Karpas-422 (cell line): ENCODE measurements around the gene DPY19L1. TPM values are rescaled to one million over a fixed set of nuclear protein-coding genes. Genes with fewer than 3 reads are reported as not detected.
A peak's percentile ranks its signal among the peaks of the same experiment; 100 is the strongest.
"Not testable (repeated sequence)": the region's sequence is repeated elsewhere in the genome, so short reads cannot be mapped to it uniquely, and the experiment has no call there.

ENCODE experiments used
- DNase-seq: peaks from one replicate; pipeline ENCODE4 v3.0.0-alpha.2; 2015
- H2AFZ ChIP-seq: fragments of 200-600 bp; sonication (generic); 2 replicates; pipeline ENCODE4 v1.6.1; 2014; ENCODE audit warnings: antibody characterized with exemption, low read length, mixed read lengths
- H3K27ac ChIP-seq: fragments of 200-600 bp; sonication (generic); 2 replicates; pipeline ENCODE4 v1.5.1; 2014; ENCODE audit warnings: mild to moderate bottlenecking, low read length, moderate library complexity
- H3K27me3 ChIP-seq: fragments of 200-600 bp; sonication (generic); 2 replicates; pipeline ENCODE4 v1.6.1; 2014; ENCODE audit warnings: low read length, mixed read lengths
- H3K36me3 ChIP-seq: fragments of 200-600 bp; sonication (generic); 2 replicates; pipeline ENCODE4 v1.6.1; 2014; ENCODE audit warnings: low read length, mixed read lengths; ENCODE audit not compliant: insufficient read depth
- H3K4me1 ChIP-seq: fragments of 200-600 bp; sonication (generic); 2 replicates; pipeline ENCODE4 v1.6.1; 2014; ENCODE audit warnings: mild to moderate bottlenecking, low read length, mixed read lengths
- H3K4me2 ChIP-seq: fragments of 200-600 bp; sonication (generic); 2 replicates; pipeline ENCODE4 v1.6.1; 2014; ENCODE audit warnings: low read length, low read depth, mild to moderate bottlenecking; ENCODE audit not compliant: poor library complexity, severe bottlenecking
- H3K4me3 ChIP-seq: fragments of 200-600 bp; sonication (generic); 2 replicates; pipeline ENCODE4 v1.5.1; 2014; ENCODE audit warnings: mild to moderate bottlenecking, antibody characterized with exemption, low read length, mixed read lengths
- H3K79me2 ChIP-seq: fragments of 200-600 bp; sonication (generic); 2 replicates; pipeline ENCODE4 v1.6.1; 2014; ENCODE audit warnings: mild to moderate bottlenecking, low read length, mixed read lengths
- H3K9ac ChIP-seq: fragments of 200-600 bp; sonication (generic); 2 replicates; pipeline ENCODE4 v1.6.0; 2014; ENCODE audit warnings: low read length
- H3K9me2 ChIP-seq: fragments of 200-600 bp; sonication (generic), shearing (Covaris generic); replicated peaks from 2 replicates; pipeline ENCODE4 v1.6.0; 2014; ENCODE audit warnings: mild to moderate bottlenecking, low read length, moderate library complexity; ENCODE audit not compliant: insufficient read depth
- H3K9me3 ChIP-seq: fragments of 300-700, 200-600 bp; sonication (generic); 2 replicates; pipeline ENCODE4 v1.6.1; 2014; ENCODE audit warnings: low read length, mixed read lengths
- H4K20me1 ChIP-seq: fragments of 200-600 bp; sonication (generic); 2 replicates; pipeline ENCODE4 v1.6.1; 2014; ENCODE audit warnings: mild to moderate bottlenecking, antibody characterized with exemption, low read length, low read depth; ENCODE audit not compliant: insufficient read depth
- total RNA-seq: library from RNA; depleted of rRNA; stranded (reverse); fragments of >200 nt; shearing (Covaris generic); gene quantifications from 2 replicates; pipeline ENCODE4 v1.2.3, GENCODE V29; 2014; ENCODE audit warnings: low replicate concordance

DPY19L1 gene
- total RNA-seq, 1 experiment from 2014 or later, result 10.3 TPM

DNA sequence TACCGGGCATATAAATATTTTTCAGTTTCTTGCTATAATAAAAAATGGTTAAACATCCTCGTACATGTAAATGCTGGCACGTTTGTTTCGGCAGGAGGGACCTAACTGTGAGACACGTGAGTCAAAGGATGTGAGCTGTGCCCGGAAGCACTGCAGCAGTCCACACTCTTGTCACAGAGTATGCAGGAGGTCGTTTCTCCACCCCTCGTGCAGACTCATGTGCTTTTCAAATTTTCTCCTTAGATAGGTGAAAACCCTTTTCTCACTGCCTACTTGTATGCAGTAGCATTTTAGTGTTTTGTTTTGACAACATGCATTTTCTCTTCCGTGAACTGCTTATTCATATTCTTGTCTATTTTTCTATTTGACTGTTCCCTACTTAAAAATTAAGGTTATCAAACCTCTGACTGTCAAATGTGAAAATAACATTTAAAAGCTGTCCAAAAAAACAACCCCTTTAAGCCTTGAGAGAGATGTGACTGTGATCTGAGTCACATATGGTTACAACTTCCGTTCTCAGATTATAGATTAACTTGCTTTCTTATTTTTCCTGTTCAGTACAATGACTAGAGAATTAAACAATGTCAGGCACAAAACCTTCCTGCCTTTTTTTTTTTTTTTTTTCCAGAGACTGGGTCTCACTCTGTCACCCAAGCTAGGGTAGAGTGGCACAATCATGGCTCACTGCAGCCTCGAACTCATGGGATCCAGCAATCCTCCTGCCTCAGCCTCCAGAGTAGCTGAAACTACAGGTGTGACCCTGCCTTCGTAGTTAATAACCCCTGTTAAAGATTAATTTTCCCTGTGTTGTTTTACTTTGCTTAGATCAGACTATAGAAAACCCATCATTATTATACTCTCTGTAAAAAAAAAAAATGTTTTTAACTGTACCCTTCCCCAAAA is 45.1 kb downstream of the DPY19L1 start:
- Histone ChIP-seq H3K27me3 (no peaks in the 10 kb centered on the region), H3K4me2 (peak overlapping the region; percentile 9), H4K20me1 (no peaks in the 10 kb centered on the region), H3K36me3 (no peaks in the 10 kb centered on the region), H3K4me1 (no peaks in the 10 kb centered on the region; the same call in 1 of the 2 replicates), H2AFZ (no peak overlapping the region), H3K27ac (no peak overlapping the region), H3K9ac (no peak overlapping the region), H3K9me3 (no peaks in the 10 kb centered on the region), H3K79me2 (no peaks in the 10 kb centered on the region), H3K9me2 (no peaks in the 10 kb centered on the region), H3K4me3 (no peak overlapping the region)
- peak; percentile 46 for DNase-seq

DNA sequence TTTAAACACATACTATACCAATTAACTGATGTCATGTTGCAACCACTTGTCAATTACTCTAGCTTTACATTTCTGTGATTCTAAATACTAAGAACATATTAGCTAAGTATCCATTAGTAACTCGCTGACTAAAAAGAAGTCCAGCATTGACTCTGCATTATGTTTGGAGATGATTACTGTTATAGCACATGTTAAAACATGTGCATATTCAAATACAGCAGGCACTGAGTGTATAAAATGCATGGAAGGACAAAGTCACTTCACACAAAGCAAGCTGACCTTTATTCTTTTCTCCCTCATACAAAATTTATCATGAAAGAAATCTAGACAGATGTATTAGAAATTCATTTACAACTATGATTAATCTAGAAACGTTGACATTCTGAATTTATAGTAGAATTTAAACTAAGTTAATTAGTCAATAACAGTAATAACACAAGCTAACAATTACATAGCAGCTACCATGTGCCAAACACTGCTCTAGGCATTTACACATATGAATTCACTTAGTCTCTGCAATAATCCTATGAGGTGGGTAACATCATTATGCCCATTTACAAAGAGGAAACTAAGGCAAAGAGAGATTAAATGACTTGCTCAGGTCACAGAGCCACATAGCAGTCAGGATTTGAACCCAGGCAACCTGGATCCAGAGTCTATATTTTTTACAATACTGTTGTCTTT is 48.7 kb downstream of the DPY19L1 start:
- not testable (repeated sequence) for H2AFZ ChIP-seq, H3K4me1 ChIP-seq, H3K36me3 ChIP-seq, H3K4me2 ChIP-seq, H3K27me3 ChIP-seq, H3K27ac ChIP-seq, H3K9me3 ChIP-seq, H3K4me3 ChIP-seq, H3K9ac ChIP-seq, H4K20me1 ChIP-seq, H3K79me2 ChIP-seq, DNase-seq, H3K9me2 ChIP-seq

DNA sequence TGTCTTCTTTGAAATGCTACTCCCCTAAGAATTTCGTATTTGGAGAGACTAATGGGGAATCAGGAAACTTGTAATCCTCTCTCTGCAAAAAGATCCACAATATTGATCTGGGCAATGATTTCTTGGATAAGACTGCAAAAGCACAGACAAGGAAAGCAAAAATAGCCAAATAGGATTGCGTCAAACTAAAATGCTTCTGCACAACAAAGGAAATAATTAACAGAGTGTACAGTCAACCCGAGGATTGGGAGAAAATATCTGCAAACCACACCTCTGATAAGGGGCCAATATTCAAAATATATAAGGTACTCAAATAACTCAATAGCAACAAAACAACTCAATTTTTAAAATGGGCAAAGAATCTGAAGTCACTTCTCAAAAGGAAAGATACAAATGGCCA is 52.1 kb downstream of the DPY19L1 start:
- not testable (repeated sequence) for H3K4me1 ChIP-seq, H3K4me3 ChIP-seq, H3K4me2 ChIP-seq, H3K9me3 ChIP-seq, H3K79me2 ChIP-seq, DNase-seq, H3K9me2 ChIP-seq, H2AFZ ChIP-seq, H3K9ac ChIP-seq, H4K20me1 ChIP-seq, H3K36me3 ChIP-seq, H3K27me3 ChIP-seq, H3K27ac ChIP-seq

DNA sequence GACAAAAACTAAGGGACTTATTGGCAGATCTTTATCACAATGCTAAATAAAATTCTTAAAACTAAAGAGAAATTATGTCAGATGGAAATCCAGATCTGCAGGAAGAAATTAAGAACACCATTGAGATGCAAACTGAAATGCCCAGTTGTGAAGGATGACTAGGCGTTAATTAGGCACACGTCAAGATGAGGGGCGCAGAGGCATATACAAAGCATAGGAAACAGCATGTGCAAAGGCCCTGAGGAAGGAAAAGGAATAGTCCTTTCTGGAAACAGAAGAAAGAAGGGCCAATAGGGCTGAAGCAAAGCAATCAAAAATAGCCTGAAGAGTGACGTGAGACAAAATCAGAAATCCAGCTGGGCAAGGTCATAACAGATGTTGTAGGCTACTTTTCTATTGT is 53.1 kb downstream of the DPY19L1 start:
- H3K9me2 ChIP-seq, H4K20me1 ChIP-seq, H3K4me3 ChIP-seq, H3K4me2 ChIP-seq, H3K27ac ChIP-seq, H3K27me3 ChIP-seq, DNase-seq, H3K9ac ChIP-seq, H3K4me1 ChIP-seq, H2AFZ ChIP-seq, H3K9me3 ChIP-seq, H3K36me3 ChIP-seq, H3K79me2 ChIP-seq: not testable (repeated sequence)

DNA sequence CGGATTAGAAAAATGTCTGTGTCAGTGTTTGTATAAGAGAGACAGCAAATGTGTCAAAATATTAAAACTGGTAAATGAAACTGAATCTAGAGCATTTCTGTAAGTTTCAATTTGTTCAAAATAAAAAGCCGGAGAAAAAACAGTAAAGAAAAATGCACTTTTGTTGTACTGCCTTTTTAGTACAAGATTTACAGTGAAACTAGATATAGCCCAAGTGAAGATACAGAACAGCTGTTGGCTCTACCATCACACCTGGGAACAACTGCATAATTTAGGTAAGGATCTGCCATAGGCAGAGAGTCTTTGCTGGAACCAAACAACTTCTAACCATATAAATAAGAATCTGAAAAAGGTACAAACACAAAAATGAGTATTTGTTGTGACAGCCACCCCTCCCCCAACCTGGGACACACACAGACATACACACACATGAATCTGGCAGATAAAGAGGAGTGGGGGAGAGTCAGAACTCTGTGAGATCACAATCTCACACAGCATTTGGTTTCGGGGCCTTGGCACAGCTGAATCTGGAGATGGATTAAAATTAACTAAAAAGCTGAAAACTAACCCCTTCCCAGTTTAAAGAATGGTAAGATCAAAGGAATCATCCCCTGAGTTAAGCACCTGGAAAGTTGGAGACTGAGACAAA is 54.8 kb downstream of the DPY19L1 start:
- Histone ChIP-seq H3K79me2 (no peaks in the 10 kb centered on the region), H4K20me1 (no peaks in the 10 kb centered on the region), H3K9me3 (no peaks in the 10 kb centered on the region), H3K27me3 (no peaks in the 10 kb centered on the region), H3K4me1 (no peaks in the 10 kb centered on the region), H3K36me3 (no peaks in the 10 kb centered on the region), H3K4me2 (no peak overlapping the region), H3K27ac (no peak overlapping the region), H3K9ac (no peak overlapping the region), H3K9me2 (no peaks in the 10 kb centered on the region; the same call in 1 of the 2 replicates), H2AFZ (no peak overlapping the region), H3K4me3 (no peak overlapping the region)
- no peak for DNase-seq

DNA sequence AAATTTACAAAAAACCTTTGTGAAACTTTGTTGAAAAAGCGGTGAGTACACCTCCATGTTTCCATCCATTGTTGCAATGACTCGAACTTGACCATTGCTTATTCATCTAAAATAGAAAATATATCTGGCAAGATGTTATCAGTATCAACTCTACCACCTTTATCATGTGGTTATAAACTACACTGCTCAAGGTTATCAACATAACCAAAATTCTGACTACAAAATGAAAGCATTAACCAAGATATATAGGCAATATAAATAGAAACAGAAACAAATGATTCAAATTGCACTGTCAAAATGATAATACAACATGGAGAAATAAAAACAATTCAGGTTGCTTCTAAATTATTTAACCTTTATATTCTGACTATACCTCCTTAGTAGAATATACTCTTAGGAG is 58.2 kb downstream of the DPY19L1 start:
- H2AFZ ChIP-seq, H3K79me2 ChIP-seq, H3K4me1 ChIP-seq, H3K4me2 ChIP-seq, H3K4me3 ChIP-seq, H3K36me3 ChIP-seq, H4K20me1 ChIP-seq, H3K27ac ChIP-seq, H3K9me2 ChIP-seq, H3K9me3 ChIP-seq, H3K27me3 ChIP-seq, DNase-seq, H3K9ac ChIP-seq: not testable (repeated sequence)

DNA sequence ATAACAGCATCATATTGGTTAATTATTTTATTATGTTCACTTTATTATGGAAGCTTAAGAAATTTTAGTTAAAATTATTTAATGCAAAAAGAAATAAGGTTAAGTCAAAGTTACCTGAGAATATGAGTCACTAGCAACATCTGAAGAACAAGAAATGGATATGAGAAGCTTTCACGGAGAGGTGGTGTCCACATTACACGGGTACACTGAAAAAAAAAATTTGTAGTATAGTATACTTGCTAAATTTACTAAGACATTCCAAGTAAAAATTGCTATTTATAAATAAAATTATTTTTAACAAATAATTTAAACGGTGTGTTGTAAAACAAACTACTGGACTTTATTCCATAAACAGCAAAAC is 63.9 kb downstream of the DPY19L1 start:
- no peaks in the 10 kb centered on the region for H3K4me1 ChIP-seq
- no peaks in the 10 kb centered on the region for H3K79me2 ChIP-seq
- H3K4me2 ChIP-seq, result no peak overlapping the region
- DNase-seq, result no peak
- no peak overlapping the region for H3K4me3 ChIP-seq
- H3K9me2 ChIP-seq, result no peaks in the 10 kb centered on the region
- H2AFZ ChIP-seq, result no peak overlapping the region
- H3K27me3 ChIP-seq, result no peaks in the 10 kb centered on the region
- H3K9ac ChIP-seq, result no peak overlapping the region
- no peak overlapping the region for H3K27ac ChIP-seq
- H3K9me3 ChIP-seq, result no peaks in the 10 kb centered on the region
- no peaks in the 10 kb centered on the region for H3K36me3 ChIP-seq
- H4K20me1 ChIP-seq, result no peaks in the 10 kb centered on the region

DNA sequence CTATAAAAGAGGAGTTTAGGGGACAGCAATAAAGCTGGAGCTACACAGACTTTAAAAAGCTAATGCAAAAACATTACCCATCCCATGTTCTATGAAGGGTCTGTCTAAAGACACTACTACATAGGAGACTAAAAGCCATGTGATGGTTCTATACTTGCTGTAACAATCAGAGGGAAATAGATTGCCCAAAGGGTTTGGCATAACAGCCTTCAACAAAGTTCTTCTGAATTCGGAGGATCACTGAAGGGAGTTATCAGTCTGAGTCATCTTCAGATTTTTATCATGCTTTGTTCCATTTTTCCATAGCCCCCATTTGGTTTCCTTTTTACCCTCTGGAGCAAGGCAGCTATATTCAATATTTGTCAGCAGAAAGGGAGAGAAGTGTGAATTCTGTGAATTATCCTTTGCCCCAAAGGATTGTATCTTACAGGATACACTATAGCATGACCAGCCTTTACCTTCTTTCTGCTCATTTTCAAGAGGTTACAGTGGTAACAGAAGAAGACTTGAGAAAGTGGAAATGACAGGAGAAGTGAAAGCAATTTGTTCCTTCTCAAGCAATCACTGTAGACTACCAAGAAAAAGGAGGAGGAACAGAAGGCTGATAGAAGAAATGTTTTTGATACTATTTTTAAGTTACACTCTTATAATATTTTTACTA is 64.4 kb downstream of the DPY19L1 start:
- not testable (repeated sequence) for H3K4me2 ChIP-seq, H3K27me3 ChIP-seq, DNase-seq, H3K27ac ChIP-seq, H4K20me1 ChIP-seq, H3K4me3 ChIP-seq, H3K9ac ChIP-seq, H3K9me2 ChIP-seq, H3K79me2 ChIP-seq, H2AFZ ChIP-seq, H3K9me3 ChIP-seq, H3K4me1 ChIP-seq, H3K36me3 ChIP-seq
